Activated T-helper 1 cell treated with Interleukin-2 at 50 U/mL for 16 hours (primary cell): ENCODE data around the gene DEGS1.

Experiments used
- DNase-seq: peaks from one replicate; pipeline ENCODE4 v3.0.0-alpha.2; 2020; ENCODE audit warnings: low read depth

DEGS1 gene

DNA sequence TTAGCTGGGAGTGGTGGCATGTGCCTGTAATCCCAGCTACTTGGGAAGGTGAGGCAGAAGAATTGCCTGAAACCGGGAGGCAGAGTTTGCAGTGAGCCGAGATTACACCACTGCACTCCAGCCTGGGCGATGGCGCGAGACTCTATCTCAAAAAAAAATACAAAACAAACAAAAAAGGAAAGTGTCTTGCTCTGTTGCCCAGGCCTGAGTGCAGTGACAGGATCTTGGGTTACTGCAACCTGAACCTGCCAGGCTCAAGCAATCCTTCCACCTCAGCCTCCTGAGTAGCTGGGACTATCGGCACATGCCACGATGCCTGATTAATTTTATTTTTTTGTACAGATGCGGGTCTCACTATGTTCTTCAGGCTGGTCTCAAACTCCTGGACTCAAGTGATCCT lies 33.3 kb downstream of the DEGS1 start:
- DNase-seq, result no peak

DNA sequence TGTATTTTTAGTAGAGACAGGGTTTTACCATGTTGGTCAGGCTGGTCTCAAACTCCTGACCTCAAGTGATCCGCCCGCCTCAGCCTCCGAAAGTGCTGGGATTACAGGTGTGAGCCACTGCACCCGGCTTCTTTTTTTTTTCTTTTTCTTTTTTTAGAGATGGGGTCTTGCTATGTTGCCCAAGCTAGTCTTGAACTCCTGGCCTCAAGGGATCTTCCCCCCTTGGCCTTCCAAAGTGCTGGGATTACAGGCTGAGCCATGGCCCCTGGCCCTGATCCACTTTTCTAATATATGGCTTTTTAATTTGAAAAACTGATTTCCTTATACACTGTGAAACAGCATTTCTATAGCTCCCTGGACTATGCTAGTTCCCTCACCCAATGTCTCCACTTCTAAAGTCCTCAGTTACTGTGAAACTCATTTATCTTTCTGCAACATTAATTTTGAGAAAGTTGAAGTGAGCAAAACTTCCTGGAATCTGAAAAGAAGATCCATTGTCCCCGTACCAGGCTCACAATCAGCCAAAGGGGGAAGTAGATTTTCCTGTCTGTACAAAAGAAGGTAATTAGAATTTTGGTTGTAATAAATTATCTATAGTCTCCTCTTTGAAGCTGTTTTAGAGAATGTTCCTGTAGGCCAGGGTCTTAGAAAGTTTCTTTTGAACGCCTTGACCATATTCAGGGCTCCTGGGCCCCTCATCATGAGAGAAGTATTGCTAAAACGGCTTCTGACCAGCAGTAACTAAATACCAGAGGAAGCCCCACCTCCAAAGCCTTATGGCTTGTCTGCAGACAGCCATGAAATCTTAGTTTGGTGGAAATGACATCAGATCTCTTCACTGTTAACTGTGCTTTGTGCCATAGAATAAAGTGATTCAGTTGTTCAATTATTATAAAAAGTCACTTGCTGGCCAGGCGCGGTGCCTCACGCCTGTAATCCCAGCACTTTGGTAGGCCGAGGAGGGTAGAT lies 34.9 kb downstream of the DEGS1 start:
- no peak for DNase-seq

DNA sequence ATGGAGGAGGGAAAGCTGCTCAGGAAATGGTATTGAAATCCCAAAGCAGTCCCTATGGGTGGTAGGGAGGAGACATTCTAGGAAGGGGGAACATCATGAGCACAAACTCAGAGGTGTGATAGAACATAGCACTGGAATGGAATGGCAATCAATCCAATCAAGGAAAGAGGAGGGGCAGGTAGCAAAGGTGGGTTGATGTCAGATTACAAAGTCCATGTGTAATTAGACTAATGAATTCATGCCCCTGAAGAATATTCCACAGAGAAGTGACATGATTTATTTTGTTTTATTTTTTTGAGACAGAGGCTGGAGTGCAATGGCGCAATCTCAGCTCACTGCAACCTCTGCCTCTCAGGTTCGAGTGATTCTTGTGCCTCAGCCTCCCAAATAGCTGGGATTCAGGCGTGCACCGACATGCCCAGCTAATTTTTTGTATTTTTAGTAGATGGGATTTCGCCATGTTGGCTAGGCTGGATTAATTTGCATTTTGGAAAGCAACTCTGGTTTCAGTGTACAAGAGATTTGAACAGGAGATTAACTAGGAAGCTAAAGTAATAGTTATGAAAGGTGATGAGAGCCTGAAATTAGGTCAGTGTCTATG lies 36.1 kb downstream of the DEGS1 start:
- no peak for DNase-seq

DNA sequence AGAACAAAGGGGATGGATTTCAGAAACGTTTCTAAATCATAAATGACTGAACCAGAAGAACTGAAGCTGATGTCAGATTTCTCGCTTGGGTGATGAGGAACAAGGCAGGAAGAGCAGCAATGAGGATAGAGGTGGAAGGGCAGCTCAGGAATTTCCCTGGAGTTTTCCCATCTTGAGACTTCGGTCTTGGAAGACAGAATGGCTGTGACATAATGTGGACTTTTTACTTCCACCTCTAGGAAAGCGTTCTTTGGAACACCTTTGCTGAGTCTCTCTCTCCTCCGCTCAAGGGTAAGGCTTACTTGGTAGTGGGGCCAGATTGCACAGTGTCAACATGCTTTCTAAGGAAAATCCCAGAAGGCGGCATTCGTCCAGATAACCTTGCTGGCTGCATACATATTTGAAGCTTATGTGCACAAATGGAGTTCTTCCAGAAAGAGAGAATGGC lies 36.6 kb downstream of the DEGS1 start:
- no peak for DNase-seq

DNA sequence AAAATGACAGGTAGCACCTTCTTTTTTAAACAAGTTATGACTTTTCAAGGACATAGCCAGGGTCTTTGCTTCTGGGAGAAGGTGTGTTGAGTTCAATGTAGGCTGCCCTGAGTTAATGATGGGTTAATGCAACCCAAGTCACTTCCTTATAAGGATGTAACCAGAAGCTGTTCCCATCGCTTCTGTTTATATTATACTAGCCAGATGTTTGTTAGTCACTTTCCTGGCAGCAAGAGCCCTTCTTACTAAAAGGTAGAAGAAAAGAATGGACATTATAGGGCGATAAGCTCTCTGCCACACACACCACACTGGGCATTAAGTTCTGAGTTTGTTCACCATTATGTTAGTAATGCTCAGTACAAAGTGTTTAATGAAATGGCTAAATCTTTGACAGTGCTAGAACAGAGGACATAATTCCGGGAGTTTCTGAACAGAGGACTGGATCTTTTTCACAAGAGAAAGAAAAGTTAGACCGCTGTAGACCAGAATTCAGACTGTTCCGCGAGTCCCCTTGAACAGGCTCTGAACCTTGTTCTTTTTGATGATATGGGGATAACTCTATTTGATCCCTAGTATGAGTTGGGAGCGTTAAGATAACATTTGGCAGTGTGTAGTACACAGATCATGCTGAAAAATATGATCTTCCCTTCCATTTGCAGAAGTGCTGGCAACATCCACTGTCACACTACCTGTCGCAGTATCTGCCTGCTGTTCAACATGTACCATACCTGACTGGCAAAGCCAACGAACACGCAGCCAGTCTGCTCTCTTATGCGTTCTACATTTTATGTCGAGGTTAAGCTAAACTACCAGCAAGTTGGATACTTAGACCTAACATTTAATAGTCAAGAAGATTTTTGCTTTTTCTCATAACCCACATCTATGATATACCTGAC lies 41.0 kb downstream of the DEGS1 start:
- no peak for DNase-seq

DNA sequence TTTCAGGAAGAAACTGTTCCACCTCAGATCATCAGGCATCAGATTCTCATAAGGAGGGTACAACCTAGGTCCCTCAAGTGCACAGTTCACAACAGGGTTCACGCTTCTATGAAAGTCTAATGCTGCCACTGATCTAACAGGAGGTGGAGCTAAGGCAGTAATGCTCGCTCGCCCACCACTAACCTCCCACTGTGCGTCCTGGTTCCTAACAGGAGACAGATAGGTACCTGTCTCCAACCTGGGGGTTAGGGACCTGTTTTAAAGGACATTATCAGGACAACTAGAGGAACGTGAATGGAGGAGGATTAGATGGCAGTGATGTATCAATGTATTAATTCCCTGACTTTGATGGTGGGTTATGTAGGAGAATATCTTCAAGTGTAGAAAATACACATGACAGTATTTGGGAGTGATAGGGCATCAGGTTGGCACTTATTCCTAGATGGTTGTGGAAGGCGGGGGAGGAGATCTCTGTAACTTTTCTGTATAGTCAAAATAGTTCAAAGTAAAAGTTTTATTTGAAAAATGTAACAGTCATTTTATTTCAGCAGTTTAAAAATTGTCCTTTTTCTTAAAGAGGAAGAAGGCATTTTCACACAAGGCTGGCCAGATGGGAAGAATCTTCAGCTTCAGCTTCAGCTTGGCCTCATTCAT lies 43.9 kb downstream of the DEGS1 start:
- DNase-seq, result no peak

DNA sequence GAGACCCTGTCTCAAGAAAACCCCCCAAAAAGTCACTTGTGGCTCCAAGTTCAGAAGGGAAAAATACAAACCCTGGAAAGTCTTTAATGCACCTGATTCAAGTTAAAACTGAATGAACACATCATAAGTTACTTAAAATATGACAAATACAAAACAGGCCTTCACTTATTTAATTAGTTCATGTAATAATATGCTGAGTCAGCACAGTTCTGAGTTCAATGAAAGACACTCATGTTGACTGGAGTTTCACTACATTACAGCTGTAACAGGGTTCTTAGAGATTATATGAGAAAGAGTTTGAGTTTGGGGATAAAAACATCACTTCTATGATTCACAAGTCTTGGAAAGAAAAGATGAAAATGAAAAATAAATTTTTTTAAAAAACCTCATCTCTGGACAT lies 51.0 kb downstream of the DEGS1 start:
- DNase-seq, result no peak

DNA sequence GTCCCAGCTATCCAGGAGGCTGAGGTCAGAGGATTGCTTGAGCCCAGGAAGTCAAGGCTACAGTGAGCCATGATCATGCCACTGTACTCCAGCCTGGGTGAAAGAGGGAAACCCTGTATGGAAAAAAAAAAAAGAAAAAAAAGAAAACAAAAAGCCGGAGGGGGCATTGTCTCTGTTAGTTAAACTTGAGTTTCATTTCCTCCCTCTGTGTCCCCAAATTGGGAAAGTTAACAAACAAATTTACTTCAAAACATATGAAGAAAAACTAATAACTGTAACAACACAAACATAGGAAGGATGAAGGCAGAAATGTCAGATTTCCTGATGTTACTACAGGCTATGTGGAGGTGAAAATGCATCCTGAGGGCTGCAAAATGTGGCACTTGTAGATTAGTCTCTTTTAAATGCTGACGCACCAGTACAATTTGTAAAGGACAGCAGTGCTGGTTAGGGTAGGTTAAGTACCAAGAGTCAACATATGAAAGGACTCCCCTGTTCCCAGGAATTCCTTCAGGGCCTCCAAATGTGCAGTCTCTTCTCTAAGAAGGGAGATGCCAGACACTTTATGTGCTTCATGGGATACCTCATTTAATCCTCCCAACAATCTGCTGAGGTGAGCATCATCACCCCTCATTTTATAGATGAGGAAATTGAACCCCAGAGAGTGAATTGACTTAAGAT lies 52.9 kb downstream of the DEGS1 start:
- no peak for DNase-seq

DNA sequence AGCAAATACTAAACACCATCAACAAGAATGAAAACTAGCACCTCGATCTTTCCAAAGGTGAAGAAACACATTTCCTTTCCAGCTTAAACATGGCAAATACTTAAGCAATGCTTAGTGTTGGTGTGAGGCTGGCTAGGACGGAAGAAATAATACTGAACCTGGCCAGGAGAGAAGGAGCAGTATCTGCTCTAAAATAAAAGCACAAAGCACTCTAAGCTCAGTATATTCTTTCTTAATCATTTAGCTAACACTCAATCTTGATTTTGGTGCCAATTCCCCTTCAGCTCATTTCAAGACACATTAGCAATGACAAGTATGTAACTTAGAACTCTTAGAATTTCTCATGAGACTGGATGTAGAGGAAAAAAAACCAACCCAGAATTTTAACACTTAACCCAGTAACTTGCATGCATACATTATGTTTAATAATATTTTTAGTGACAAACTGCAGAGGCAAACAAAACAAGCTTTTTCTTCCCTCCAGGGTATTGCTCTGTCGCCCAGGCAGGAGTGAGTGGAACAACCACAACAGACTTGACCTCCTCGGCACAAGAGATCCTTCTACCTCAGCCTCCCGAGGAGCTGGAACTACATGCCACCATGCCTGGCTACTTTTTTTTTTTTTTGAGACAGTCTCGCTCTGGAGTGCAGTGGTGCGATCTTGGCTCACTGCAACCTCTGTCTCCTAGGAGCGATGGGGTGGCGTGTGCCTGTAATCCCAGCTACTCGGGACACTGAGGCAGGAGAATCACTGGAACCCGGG lies 54.3 kb downstream of the DEGS1 start:
- no peak for DNase-seq

DNA sequence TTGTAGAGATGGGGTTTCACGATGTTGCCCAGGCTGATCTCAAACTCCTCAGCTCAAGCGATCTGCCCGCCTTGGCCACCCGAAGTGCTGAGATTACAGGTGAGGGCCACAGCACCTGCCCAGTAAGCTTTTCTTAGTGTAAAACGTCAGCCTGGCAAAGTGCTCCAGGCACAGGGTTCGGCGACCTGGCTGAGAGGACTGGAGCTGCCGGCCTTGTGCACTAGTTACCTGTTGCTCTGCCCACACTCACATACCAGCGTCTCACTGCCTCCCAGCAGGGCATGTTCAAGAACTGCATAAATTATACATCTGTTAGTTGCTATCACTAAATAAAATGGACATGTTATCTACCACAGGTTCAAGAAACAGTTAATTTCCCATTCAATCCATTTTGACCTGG lies 55.2 kb downstream of the DEGS1 start:
- no peak for DNase-seq

DNA sequence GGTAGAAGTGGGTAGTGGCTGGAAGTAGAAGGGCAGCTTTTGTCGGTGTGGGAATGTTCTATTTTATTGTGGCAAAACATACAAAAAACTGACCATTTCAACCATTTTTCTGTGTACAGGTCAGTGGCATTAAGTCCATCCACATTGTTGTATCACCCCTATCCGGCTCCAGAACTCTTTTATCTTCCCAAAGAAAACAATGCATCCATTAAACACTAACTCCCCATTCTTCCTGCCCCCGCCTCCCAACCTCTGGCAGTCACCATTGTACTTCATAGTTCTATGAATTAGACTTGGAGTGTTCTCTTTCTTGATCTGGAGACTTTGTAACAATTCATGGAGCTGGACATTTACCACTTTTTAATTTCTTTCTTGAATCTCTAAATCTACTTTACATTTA lies 55.7 kb downstream of the DEGS1 start:
- no peak for DNase-seq
